Measurements from ENCODE around the gene FMN2.

Gene FMN2

DNA sequence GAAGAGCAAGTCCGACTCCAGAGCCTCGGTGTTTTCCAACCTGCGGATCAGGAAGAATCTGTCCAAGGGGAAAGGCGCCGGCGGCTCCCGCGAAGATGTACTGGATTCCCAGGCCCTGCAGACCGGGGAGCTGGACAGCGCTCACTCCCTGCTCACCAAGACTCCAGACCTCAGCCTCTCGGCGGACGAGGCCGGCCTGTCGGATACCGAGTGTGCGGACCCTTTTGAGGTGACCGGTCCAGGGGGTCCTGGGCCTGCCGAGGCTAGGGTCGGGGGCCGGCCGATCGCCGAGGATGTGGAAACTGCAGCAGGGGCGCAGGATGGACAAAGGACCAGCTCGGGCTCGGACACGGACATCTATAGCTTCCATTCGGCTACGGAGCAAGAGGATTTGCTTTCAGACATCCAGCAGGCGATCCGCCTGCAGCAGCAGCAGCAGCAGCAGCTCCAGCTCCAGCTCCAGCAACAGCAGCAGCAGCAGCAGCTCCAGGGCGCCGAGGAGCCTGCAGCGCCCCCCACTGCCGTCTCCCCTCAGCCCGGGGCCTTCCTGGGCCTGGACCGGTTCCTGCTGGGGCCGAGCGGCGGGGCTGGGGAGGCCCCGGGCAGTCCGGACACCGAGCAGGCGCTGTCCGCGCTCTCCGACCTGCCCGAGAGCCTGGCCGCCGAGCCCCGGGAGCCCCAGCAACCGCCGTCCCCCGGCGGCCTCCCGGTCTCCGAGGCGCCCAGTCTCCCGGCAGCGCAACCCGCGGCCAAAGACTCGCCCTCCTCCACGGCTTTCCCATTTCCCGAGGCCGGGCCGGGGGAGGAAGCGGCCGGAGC is 827 bp downstream of the FMN2 start:
- Histone ChIP-seq H3K27me3 (peaks cover 4 to 34% (median 16%) of the 10 kb centered on the region in 11 experiments; a peak in 16 of 22 replicates), H3K4me2 (peak overlapping the region; percentile 69 to 87 (median 80)), H3K27ac (no peak overlapping the region), H4K20me1 (no peaks in the 10 kb centered on the region), H3K4me3 (peak overlapping the region in 9 of 10 experiments; percentile 47 to 69 (median 57); a peak in 17 of 20 replicates), H3K4me1 (peaks cover 0 to 6% (median 0%) of the 10 kb centered on the region in 10 experiments; a peak in 2 of 20 replicates), H3K36me3 (no peaks in the 10 kb centered on the region), H3K9me3 (replicated peaks in 1 of 11) (peaks cover 11 to 24% (median 18%) of the 10 kb centered on the region in 11 experiments; a peak in 19 of 22 replicates), H3K9ac (no peak overlapping the region)
- no peak for TF ChIP-seq Cebpa-rat (IDR thresholded peaks at IDR 0.05)

- peaks cover 4 to 34% (median 16%) of the 10 kb centered on the region in 11 experiments; a peak in 16 of 22 replicates for H3K27me3 ChIP-seq
- H3K4me2 ChIP-seq: no peak overlapping the region
- H3K4me1 ChIP-seq: peaks cover 0 to 6% (median 0%) of the 10 kb centered on the region in 10 experiments; a peak in 2 of 20 replicates
- H3K4me3 ChIP-seq: no peak overlapping the region
- no peaks in the 10 kb centered on the region for H4K20me1 ChIP-seq
- H3K36me3 ChIP-seq: no peaks in the 10 kb centered on the region
- no peak for TF ChIP-seq Cebpa-rat (IDR thresholded peaks at IDR 0.05)
- H3K9ac ChIP-seq: no peak overlapping the region
- no peak overlapping the region for H3K27ac ChIP-seq
- peaks cover 11 to 24% (median 18%) of the 10 kb centered on the region in 11 experiments; a peak in 19 of 22 replicates for H3K9me3 ChIP-seq (replicated peaks in 1 of 11)
Measured at GRCh38 chr1:240093120-240093961, 1.7 kb downstream of the FMN2 start.

- peaks cover 4 to 34% (median 16%) of the 10 kb centered on the region in 11 experiments; a peak in 16 of 22 replicates for H3K27me3 ChIP-seq
- H4K20me1 ChIP-seq: no peaks in the 10 kb centered on the region
- no peak overlapping the region for H3K27ac ChIP-seq
- peaks cover 11 to 24% (median 18%) of the 10 kb centered on the region in 11 experiments; a peak in 19 of 22 replicates for H3K9me3 ChIP-seq (replicated peaks in 1 of 11)
- H3K9ac ChIP-seq: no peak overlapping the region
- no peaks in the 10 kb centered on the region for H3K36me3 ChIP-seq
- H3K4me3 ChIP-seq: no peak overlapping the region
- H3K4me2 ChIP-seq: no peak overlapping the region
- TF ChIP-seq Cebpa-rat (IDR thresholded peaks at IDR 0.05): no peak
- H3K4me1 ChIP-seq: peaks cover 0 to 6% (median 0%) of the 10 kb centered on the region in 10 experiments; a peak in 2 of 20 replicates
Measured at GRCh38 chr1:240094041-240094722, 2.5 kb downstream of the FMN2 start.

DNA sequence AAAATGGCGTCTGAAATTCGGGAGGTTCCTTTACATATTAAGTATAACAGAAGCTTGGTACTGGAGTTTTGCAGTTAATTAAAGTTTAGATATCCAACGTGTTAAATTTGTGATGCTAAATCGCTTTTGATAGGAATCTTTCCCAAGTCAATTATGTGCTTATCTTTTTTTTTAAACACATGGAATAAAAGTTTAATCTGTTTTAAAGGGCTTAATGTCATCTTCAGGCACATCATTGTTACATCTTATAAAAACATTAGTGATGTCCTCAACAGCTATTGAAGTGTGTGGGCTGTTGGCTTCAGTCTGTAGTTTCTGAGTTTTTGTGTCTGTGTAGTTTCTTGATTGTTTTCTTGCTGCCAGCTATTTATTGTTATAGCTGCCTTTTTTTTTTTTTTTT is 5.3 kb downstream of the FMN2 start:
- H3K4me2 ChIP-seq: no peak overlapping the region
- H3K9ac ChIP-seq: no peak overlapping the region
- no peak for TF ChIP-seq Cebpa-rat (IDR thresholded peaks at IDR 0.05)
- H3K4me3 ChIP-seq: no peak overlapping the region
- H4K20me1 ChIP-seq: no peaks in the 10 kb centered on the region
- peaks cover 0 to 14% (median 7%) of the 10 kb centered on the region in 11 experiments; a peak in 15 of 22 replicates for H3K27me3 ChIP-seq
- H3K4me1 ChIP-seq: peaks cover 0 to 21% (median 0%) of the 10 kb centered on the region in 10 experiments; a peak in 5 of 20 replicates
- H3K27ac ChIP-seq: no peak overlapping the region
- H3K36me3 ChIP-seq: no peaks in the 10 kb centered on the region
- H3K9me3 ChIP-seq (replicated peaks in 1 of 11): peaks cover 11 to 19% (median 14%) of the 10 kb centered on the region in 11 experiments; a peak in 19 of 22 replicates

- H3K36me3 ChIP-seq: no peaks in the 10 kb centered on the region
- peaks cover 0 to 3% (median under 1%) of the 10 kb centered on the region in 11 experiments; a peak in 13 of 22 replicates for H3K9me3 ChIP-seq (replicated peaks in 1 of 11)
- no peaks in the 10 kb centered on the region for H3K27me3 ChIP-seq
- no peaks in the 10 kb centered on the region for H4K20me1 ChIP-seq
- H3K27ac ChIP-seq: no peak overlapping the region
- TF ChIP-seq Cebpa-rat (IDR thresholded peaks at IDR 0.05): no peak
- H3K4me3 ChIP-seq: no peak overlapping the region
- H3K9ac ChIP-seq: no peak overlapping the region
- no peak overlapping the region for H3K4me2 ChIP-seq
- peaks cover 0 to 16% (median 0%) of the 10 kb centered on the region in 10 experiments; a peak in 4 of 20 replicates for H3K4me1 ChIP-seq
Measured at GRCh38 chr1:240098534-240098933, 6.9 kb downstream of the FMN2 start.

- Histone ChIP-seq H3K9ac (no peak overlapping the region), H3K36me3 (no peaks in the 10 kb centered on the region), H3K4me2 (peak overlapping the region in 2 of 11 experiments; percentile 4 to 13; a peak in 4 of 22 replicates), H3K4me3 (no peak overlapping the region), H3K9me3 (replicated peaks in 1 of 11) (no peaks in the 10 kb centered on the region), H3K27me3 (no peaks in the 10 kb centered on the region), H3K4me1 (peaks cover 0 to 16% (median 0%) of the 10 kb centered on the region in 10 experiments; a peak in 4 of 20 replicates), H3K27ac (no peak overlapping the region), H4K20me1 (no peaks in the 10 kb centered on the region)
- no peak for TF ChIP-seq Cebpa-rat (IDR thresholded peaks at IDR 0.05)
Measured at GRCh38 chr1:240099329-240099728, 7.6 kb downstream of the FMN2 start.

- TF ChIP-seq Cebpa-rat (IDR thresholded peaks at IDR 0.05): no peak
- H4K20me1 ChIP-seq: no peaks in the 10 kb centered on the region
- H3K27me3 ChIP-seq: no peaks in the 10 kb centered on the region
- H3K36me3 ChIP-seq: no peaks in the 10 kb centered on the region
- peak overlapping the region in 2 of 11 experiments; percentile 4 to 13; a peak in 4 of 22 replicates for H3K4me2 ChIP-seq
- H3K9me3 ChIP-seq (replicated peaks in 1 of 11): no peaks in the 10 kb centered on the region
- peaks cover 0 to 16% (median 0%) of the 10 kb centered on the region in 10 experiments; a peak in 4 of 20 replicates for H3K4me1 ChIP-seq
- no peak overlapping the region for H3K4me3 ChIP-seq
- H3K27ac ChIP-seq: no peak overlapping the region
- H3K9ac ChIP-seq: no peak overlapping the region
Measured at GRCh38 chr1:240099748-240100147, 8.1 kb downstream of the FMN2 start.

DNA sequence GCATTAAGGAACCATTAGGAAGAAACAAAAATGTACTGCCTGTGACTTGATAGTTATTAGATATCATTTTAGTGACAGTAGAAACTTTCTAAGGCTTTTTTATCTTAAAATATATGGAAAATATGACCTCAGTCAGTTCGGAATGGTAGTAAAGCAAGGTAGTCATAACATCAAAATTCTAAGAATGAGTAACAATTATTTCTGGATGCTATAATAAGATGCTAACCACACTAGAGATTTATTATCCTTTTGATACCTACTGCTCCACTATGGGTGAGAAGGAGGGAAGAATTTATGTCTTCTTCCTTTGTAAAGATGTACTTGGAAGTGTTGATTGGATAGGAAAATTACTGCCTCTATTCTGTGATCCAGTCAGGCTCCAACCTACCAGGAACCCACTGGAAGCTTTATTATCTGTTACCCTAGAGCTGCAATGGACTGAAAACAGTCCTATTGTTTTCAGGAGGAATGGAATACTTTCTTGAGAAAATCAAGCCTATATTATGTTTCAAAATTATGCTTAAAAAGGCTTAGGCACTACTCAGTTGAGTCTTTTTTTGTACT is 8.8 kb downstream of the FMN2 start:
- peak overlapping the region in 2 of 11 experiments; percentile 34 to 44; a peak in 2 of 22 replicates for H3K4me2 ChIP-seq
- H4K20me1 ChIP-seq: no peaks in the 10 kb centered on the region
- no peaks in the 10 kb centered on the region for H3K9me3 ChIP-seq (replicated peaks in 1 of 11)
- no peak for TF ChIP-seq Cebpa-rat (IDR thresholded peaks at IDR 0.05)
- H3K27ac ChIP-seq: no peak overlapping the region
- no peaks in the 10 kb centered on the region for H3K36me3 ChIP-seq
- no peak overlapping the region for H3K4me3 ChIP-seq
- no peaks in the 10 kb centered on the region for H3K27me3 ChIP-seq
- peaks cover 0 to 16% (median 0%) of the 10 kb centered on the region in 10 experiments; a peak in 4 of 20 replicates for H3K4me1 ChIP-seq
- H3K9ac ChIP-seq: no peak overlapping the region

Data from BLaER1 treated with 17β-estradiol and CSF1 and Interleukin-3, amounts not matched to agents 10 nM and 100 nM (cell line).